Lower leg skin (tissue), 3 donors: ENCODE measurements around the gene IFNGR2.

ENCODE experiments used
- CTCF ChIP-seq, 3 donors: fragments of 450-650 bp; IDR thresholded peaks; one replicate each; pipeline ENCODE4 v1.5.1; 2016; ENCODE audit warnings: antibody characterized with exemption in 3 of 3, mild to moderate bottlenecking in 3 of 3, moderate library complexity in 2 of 3
- POLR2A ChIP-seq, 2 donors: fragments of 450-650 bp; IDR thresholded peaks; one replicate each; pipeline ENCODE4 v1.6.1; 2016 to 2017; ENCODE audit warnings: antibody characterized with exemption in 2 of 2, mild to moderate bottlenecking in 1 of 2, moderate library complexity in 1 of 2

GRCh38 chr21:33373451-33373850 is 29.8 kb upstream of the IFNGR2 start:
- TF ChIP-seq CTCF (IDR thresholded peaks at IDR 0.05) (no peak), POLR2A (IDR thresholded peaks at IDR 0.05) (no peak)
